ENCODE results near the gene DNAJA4. TPM values are rescaled to one million over a fixed set of nuclear protein-coding genes. Genes with fewer than 3 reads are reported as not detected.

DNAJA4 gene
- total RNA-seq, 3 donors from 2014 or later: 16.0 to 28.1 (median 22.6) TPM

GRCh38 chr15:78239811-78240210 lies 24.6 kb upstream of the DNAJA4 start:
- intact Hi-C loops (cut with DNase I; ENCODE audit: low total_unique reads): loop anchor here (10.0 kb wide), 1 partner anchor 115 kb away; no protein-coding TSS in a partner anchor
- TF ChIP-seq POLR2AphosphoS5 (IDR thresholded peaks at IDR 0.05) (no peak), POLR2A (IDR thresholded peaks at IDR 0.05) (no peak)
- TF ChIP-seq, protein P1, sequence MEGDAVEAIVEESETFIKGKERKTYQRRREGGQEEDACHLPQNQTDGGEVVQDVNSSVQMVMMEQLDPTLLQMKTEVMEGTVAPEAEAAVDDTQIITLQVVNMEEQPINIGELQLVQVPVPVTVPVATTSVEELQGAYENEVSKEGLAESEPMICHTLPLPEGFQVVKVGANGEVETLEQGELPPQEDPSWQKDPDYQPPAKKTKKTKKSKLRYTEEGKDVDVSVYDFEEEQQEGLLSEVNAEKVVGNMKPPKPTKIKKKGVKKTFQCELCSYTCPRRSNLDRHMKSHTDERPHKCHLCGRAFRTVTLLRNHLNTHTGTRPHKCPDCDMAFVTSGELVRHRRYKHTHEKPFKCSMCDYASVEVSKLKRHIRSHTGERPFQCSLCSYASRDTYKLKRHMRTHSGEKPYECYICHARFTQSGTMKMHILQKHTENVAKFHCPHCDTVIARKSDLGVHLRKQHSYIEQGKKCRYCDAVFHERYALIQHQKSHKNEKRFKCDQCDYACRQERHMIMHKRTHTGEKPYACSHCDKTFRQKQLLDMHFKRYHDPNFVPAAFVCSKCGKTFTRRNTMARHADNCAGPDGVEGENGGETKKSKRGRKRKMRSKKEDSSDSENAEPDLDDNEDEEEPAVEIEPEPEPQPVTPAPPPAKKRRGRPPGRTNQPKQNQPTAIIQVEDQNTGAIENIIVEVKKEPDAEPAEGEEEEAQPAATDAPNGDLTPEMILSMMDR (IDR thresholded peaks at IDR 0.05): no peak
- DNase-seq (ENCODE audit: low spot score in 2 of 2): no peak

DNA sequence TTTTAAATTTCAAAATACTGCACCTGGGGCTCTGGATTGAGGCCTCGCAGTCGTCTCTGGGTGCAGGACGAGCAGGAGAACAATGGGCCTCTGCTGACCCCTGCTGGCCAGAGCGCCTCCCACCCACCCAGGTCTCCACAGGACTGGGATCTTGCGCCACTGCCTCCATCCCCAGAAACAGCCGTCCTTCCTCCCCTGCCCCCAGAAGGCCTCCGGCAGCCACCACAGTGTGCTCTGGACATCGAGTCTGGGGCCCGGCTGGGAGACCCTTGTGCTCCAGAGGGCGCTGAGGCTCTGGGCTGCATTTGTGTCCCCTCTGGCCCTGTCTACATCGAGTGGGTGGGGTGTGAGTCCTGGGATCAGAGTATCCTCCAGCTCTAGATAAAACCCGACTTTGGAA lies 23.3 kb upstream of the DNAJA4 start:
- Histone ChIP-seq H3K4me3 (no peak overlapping the region), H3K36me3 (no peaks in the 10 kb centered on the region), H3K4me1 (no peaks in the 10 kb centered on the region), H3K27me3 (no peaks in the 10 kb centered on the region), H3K9me3 (no peaks in the 10 kb centered on the region), H3K27ac (no peak overlapping the region)
- TF ChIP-seq POLR2A (IDR thresholded peaks at IDR 0.05): no peak
- TF ChIP-seq, protein P1 (IDR thresholded peaks at IDR 0.05): peak; percentile 36 to 86 (median 84)
- DNase-seq (ENCODE audit: low spot score in 2 of 2): peak; percentile 72 to 86
- intact Hi-C loops (cut with DNase I; ENCODE audit: low total_unique reads): no loop called here

More at GRCh38 chr15:78239811-78240210, 24.6 kb upstream of the DNAJA4 start:
- Histone ChIP-seq H3K4me3 (no peak overlapping the region), H3K27me3 (peaks cover 0 to under 1% of the 10 kb centered on the region in 2 donors), H3K4me1 (no peaks in the 10 kb centered on the region), H3K27ac (no peak overlapping the region), H3K36me3 (no peaks in the 10 kb centered on the region), H3K9me3 (no peaks in the 10 kb centered on the region)

GRCh38 chr15:78242128-78242527 lies 22.2 kb upstream of the DNAJA4 start:
- DNase-seq (ENCODE audit: low spot score in 2 of 2): peak in 1 of 2 donors; percentile 5
- Histone ChIP-seq H3K27me3 (no peaks in the 10 kb centered on the region), H3K4me3 (no peak overlapping the region), H3K27ac (no peak overlapping the region), H3K4me1 (no peaks in the 10 kb centered on the region), H3K9me3 (no peaks in the 10 kb centered on the region), H3K36me3 (no peaks in the 10 kb centered on the region)
- intact Hi-C loops (cut with DNase I; ENCODE audit: low total_unique reads): no loop called here
- TF ChIP-seq POLR2AphosphoS5 (IDR thresholded peaks at IDR 0.05): no peak
- TF ChIP-seq, protein P1 (IDR thresholded peaks at IDR 0.05): no peak
- TF ChIP-seq POLR2A (IDR thresholded peaks at IDR 0.05): no peak

DNA sequence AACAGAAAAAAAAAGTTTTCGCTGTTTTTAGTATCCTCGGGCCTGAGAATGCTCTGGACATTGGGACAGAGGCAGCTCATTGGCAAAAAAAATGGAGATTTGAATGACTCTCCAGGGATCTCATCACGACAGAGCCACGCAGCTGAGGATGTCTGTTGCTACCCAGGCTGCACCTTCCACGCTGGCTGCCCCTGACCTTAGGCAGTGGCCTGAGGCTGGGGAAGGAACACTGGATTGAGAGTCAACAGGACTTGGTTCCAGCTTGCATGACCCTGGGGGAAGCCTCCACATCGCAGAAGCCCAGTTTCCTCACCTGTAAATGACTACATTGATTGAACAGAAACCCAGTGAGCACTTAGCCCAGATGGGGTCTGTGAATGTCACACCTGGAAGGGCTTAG lies 21.3 kb upstream of the DNAJA4 start:
- TF ChIP-seq POLR2AphosphoS5 (IDR thresholded peaks at IDR 0.05) (no peak), POLR2A (IDR thresholded peaks at IDR 0.05) (no peak)
- TF ChIP-seq, protein P1 (IDR thresholded peaks at IDR 0.05): no peak
- Histone ChIP-seq H3K27ac (no peak overlapping the region), H3K9me3 (no peaks in the 10 kb centered on the region), H3K27me3 (no peaks in the 10 kb centered on the region), H3K4me1 (no peaks in the 10 kb centered on the region), H3K4me3 (no peak overlapping the region), H3K36me3 (no peaks in the 10 kb centered on the region)
- intact Hi-C loops (cut with DNase I; ENCODE audit: low total_unique reads): no loop called here
- peak in 1 of 2 donors; percentile 25 for DNase-seq (ENCODE audit: low spot score in 2 of 2)

DNA sequence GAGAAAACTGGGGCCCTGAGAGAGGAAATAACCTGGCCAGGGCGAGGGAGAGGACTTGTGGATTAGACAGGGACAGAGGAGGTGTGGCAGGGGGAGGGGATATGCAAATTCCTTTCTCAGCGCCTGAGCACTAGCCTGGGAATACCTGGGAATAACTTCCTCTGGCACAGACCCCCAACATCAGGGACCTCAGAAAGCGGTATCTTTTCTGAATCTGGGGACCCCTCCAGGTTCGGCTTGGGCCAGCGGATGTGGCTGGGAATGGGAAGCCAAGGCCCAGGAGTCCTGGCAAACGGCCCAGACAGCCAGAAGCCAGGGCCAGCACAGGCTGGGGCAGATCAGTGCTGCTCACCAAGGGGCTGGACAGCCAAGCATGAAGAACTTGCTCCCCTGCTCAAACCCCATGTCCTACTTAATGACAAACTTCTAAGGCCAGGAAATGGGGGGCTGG lies 20.8 kb upstream of the DNAJA4 start:
- Histone ChIP-seq H3K27me3 (no peaks in the 10 kb centered on the region), H3K4me3 (no peak overlapping the region), H3K27ac (no peak overlapping the region), H3K36me3 (no peaks in the 10 kb centered on the region), H3K9me3 (no peaks in the 10 kb centered on the region), H3K4me1 (no peaks in the 10 kb centered on the region)
- TF ChIP-seq POLR2AphosphoS5 (IDR thresholded peaks at IDR 0.05) (no peak), POLR2A (IDR thresholded peaks at IDR 0.05) (no peak)
- TF ChIP-seq, protein P1 (IDR thresholded peaks at IDR 0.05): no peak
- intact Hi-C loops (cut with DNase I; ENCODE audit: low total_unique reads): no loop called here
- peak in 1 of 2 donors; percentile 53 for DNase-seq (ENCODE audit: low spot score in 2 of 2)
